Activated naive CD8-positive, alpha-beta T cell treated with anti-CD3 and anti-CD28 coated beads for 36 hours (primary cell): ENCODE data around the gene VWA1. TPM values are rescaled to one million over a fixed set of nuclear protein-coding genes. Genes with fewer than 3 reads are reported as not detected.
A peak's percentile ranks its signal among the peaks of the same experiment; 100 is the strongest.
"Not testable (repeated sequence)": the region's sequence is repeated elsewhere in the genome, so short reads cannot be mapped to it uniquely, and the experiment has no call there.

Source experiments
- DNase-seq: peaks from one replicate; pipeline ENCODE4 v3.0.0; 2021
- H3K27ac Mint-ChIP-seq: one replicate; pipeline ENCODE4 v1.8.0; 2022; ENCODE audit warnings: mild to moderate bottlenecking, moderate library complexity, mixed read lengths
- H3K27me3 Mint-ChIP-seq: one replicate; pipeline ENCODE4 v1.8.0; 2022; ENCODE audit warnings: mild to moderate bottlenecking, mixed read lengths
- H3K36me3 Mint-ChIP-seq: one replicate; pipeline ENCODE4 v1.8.0; 2021; ENCODE audit warnings: mild to moderate bottlenecking, mixed read lengths
- H3K4me1 Mint-ChIP-seq: one replicate; pipeline ENCODE4 v1.8.0; 2021; ENCODE audit warnings: mixed read lengths
- H3K4me3 Mint-ChIP-seq: one replicate; pipeline ENCODE4 v1.8.0; 2022; ENCODE audit warnings: mild to moderate bottlenecking, moderate library complexity, mixed read lengths
- H3K9me3 Mint-ChIP-seq: one replicate; pipeline ENCODE4 v1.8.0; 2022; ENCODE audit warnings: mixed read lengths
- total RNA-seq, 2 experiments: library from RNA; stranded (reverse); gene quantifications; one replicate each; pipeline ENCODE4 v1.2.3, GENCODE V29; 2021

VWA1 gene
- total RNA-seq, 2 experiments from 2014 or later = 0.25 to 0.44 TPM

DNA sequence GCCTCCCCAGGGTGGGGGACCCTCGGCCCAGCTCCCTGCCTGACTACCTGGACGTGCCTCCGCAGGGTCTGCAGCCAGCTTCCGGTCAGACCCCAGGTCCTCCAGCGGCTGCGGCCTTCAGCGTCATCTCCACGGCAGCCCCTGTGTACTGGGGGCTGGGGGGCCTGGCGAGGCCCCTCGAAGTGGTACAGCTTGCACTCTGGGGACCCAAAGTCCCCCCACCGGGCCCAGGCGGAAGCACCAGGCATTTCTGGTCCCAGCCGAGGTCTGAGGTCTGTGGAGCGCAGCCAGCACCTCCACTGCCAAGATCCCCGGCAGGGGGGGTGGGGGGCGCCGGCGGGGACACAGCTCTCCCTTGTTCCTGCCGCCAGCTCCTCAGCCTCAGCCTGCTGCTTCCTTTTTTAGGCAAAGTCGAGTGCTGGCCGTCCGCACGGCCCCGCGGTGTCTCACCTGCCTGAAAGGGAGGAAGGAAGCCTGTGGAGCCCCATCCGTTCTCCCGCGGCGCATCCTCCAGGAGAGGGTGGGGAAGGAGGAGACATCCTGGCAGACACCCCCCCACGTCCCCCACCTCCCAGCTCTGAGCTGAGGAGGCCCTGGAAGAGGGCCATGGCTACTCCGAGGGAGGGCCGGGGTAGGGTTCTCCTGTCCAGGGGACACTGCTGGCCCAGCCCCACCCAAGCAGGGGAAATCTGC, 1.2 kb upstream of the VWA1 start:
- no peak overlapping the region for H3K4me3 Mint-ChIP-seq
- peak; percentile 43 for DNase-seq
- no peak overlapping the region for H3K27ac Mint-ChIP-seq

DNA sequence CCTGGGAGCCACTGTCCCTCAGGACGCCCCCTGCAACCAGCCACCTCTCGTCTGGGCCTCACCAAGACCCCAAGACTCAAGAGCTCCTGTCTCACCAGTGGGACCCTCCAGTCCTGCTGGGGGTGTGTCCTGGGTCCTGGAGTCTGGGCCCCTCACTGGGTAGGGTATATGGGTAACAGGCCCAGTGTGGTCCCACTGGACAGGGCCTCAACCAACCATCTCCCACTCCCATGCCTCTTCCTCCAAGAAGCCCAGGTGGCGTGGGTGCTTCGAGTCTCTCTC, 725 bp upstream of the VWA1 start:
- Mint-ChIP-seq H3K36me3 (no peaks in the 10 kb centered on the region), H3K27me3 (peaks cover 37% of the 10 kb centered on the region), H3K9me3 (no peaks in the 10 kb centered on the region), H3K4me3 (peak overlapping the region; percentile 42), H3K4me1 (peaks cover 6% of the 10 kb centered on the region), H3K27ac (no peak overlapping the region)
- no peak for DNase-seq

More for the DNA sequence above, 1.2 kb upstream of the VWA1 start:
- Mint-ChIP-seq H3K4me1 (peaks cover 6% of the 10 kb centered on the region), H3K27me3 (peaks cover 40% of the 10 kb centered on the region), H3K36me3 (no peaks in the 10 kb centered on the region), H3K9me3 (no peaks in the 10 kb centered on the region)

DNA sequence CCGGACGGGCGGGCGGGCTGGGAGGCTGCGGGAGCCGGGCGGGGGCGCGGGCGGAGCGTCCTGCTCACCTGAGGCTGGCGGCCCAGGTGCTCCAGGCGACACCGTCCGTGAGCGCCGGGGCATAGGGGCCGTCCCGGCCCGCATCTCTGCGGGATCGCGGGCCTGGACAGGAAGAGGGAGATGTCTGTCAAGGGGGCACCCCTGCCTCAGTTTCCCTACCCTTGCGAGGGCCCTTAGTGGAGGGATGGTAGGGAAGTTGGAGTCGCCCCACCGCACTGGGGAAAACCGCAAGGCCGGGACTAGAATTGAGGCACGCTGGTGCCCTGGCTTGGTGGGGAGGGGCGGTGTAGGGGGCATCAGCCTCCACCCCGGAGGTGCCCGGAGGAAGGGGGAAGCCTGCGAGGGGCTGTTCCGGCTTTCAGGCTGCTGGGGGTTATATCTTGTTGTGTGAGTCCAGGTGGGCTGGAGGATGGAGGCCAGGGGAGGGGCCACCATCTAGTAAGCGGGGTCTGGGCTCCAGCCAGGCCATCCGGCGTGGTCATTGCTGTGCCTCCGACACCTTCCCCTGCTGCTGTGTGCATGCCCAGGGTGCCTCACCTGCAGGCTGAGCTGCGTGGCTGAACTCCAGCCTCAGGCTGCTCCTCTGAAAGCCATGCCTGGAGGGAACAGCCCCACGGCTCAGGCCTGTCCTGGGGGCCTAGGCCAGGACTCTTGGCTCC, 580 bp downstream of the VWA1 start:
- Mint-ChIP-seq H3K4me1 (peaks cover 6% of the 10 kb centered on the region), H3K9me3 (no peaks in the 10 kb centered on the region), H3K27ac (no peak overlapping the region), H3K36me3 (no peaks in the 10 kb centered on the region), H3K27me3 (peaks cover 37% of the 10 kb centered on the region), H3K4me3 (peak overlapping the region; percentile 25)
- DNase-seq = no peak

DNA sequence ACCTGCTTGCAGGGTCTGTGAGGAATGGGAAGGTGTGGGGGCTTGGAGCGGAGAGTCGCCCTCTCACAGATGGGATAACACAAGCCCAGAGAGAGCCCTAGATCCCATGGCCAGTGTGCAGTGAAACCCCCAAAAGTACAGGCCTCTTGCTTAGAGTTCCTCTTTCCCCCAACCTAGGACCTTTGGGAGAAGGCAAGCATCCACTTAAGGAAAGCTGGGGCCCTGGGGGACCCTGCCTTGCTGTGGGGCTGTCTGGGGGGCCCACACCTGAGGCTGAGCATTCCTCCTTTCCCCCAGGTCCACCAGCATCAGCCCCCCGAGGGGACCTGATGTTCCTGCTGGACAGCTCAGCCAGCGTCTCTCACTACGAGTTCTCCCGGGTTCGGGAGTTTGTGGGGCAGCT, 1.1 kb downstream of the VWA1 start:
- Mint-ChIP-seq H3K4me1 (peaks cover 6% of the 10 kb centered on the region), H3K9me3 (no peaks in the 10 kb centered on the region), H3K36me3 (no peaks in the 10 kb centered on the region), H3K4me3 (no peak overlapping the region), H3K27me3 (peaks cover 34% of the 10 kb centered on the region), H3K27ac (no peak overlapping the region)
- no peak for DNase-seq

DNA sequence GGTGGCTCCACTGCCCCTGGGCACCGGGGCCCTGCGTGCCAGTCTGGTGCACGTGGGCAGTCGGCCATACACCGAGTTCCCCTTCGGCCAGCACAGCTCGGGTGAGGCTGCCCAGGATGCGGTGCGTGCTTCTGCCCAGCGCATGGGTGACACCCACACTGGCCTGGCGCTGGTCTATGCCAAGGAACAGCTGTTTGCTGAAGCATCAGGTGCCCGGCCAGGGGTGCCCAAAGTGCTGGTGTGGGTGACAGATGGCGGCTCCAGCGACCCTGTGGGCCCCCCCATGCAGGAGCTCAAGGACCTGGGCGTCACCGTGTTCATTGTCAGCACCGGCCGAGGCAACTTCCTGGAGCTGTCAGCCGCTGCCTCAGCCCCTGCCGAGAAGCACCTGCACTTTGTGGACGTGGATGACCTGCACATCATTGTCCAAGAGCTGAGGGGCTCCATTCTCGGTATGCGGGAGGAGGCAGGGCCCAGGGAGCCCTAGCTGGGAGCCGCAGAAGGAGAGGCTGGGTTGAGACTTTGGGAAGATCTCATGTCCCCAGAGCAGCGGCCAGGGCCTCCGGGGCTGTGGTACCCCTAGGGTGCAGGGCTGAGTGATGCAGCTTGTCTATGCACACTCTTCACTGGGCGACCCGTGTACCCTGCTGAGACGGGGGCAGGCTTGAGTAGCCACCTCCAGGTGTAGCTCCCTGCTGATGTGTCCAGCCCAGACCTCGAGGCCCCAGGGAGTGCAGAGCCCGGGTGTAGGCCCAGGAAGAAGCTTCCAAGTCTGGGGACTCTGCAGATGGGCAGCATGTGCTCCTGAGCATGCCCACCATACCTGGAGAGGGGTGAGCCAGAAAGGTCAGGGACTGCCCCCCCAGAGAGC, 1.8 kb downstream of the VWA1 start:
- Mint-ChIP-seq H3K27me3 (peaks cover 30% of the 10 kb centered on the region), H3K27ac (no peak overlapping the region), H3K4me3 (no peak overlapping the region), H3K36me3 (no peaks in the 10 kb centered on the region), H3K9me3 (no peaks in the 10 kb centered on the region), H3K4me1 (peaks cover 6% of the 10 kb centered on the region)
- no peak for DNase-seq

DNA sequence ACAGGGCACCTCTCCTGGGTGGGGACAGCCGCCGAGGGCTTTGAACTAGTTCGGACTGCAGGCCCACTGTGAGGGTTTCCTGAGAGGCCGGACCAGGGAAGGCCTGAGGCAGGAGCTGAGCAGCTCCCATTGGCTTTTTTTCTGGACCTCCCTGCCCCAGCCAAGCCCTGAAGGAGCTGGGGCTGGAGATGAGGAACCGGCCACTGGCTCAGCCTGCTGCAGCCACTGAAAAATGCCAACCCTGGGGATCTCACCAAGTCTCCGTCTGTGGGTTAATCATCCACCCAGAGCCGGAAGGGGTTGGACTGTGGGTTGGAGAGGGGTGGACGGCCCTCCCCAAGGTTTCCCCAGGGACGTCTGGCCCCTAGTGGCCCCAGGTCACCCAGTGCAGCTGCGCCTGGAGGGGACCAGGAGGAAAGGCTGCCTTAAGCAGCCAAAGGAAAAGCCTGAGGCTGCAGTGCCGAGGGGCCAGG, 2.5 kb downstream of the VWA1 start:
- H3K36me3 Mint-ChIP-seq = no peaks in the 10 kb centered on the region
- no peak for DNase-seq
- H3K27me3 Mint-ChIP-seq = peaks cover 27% of the 10 kb centered on the region
- H3K4me3 Mint-ChIP-seq = no peak overlapping the region
- no peak overlapping the region for H3K27ac Mint-ChIP-seq
- H3K9me3 Mint-ChIP-seq = no peaks in the 10 kb centered on the region
- H3K4me1 Mint-ChIP-seq = peaks cover 6% of the 10 kb centered on the region

DNA sequence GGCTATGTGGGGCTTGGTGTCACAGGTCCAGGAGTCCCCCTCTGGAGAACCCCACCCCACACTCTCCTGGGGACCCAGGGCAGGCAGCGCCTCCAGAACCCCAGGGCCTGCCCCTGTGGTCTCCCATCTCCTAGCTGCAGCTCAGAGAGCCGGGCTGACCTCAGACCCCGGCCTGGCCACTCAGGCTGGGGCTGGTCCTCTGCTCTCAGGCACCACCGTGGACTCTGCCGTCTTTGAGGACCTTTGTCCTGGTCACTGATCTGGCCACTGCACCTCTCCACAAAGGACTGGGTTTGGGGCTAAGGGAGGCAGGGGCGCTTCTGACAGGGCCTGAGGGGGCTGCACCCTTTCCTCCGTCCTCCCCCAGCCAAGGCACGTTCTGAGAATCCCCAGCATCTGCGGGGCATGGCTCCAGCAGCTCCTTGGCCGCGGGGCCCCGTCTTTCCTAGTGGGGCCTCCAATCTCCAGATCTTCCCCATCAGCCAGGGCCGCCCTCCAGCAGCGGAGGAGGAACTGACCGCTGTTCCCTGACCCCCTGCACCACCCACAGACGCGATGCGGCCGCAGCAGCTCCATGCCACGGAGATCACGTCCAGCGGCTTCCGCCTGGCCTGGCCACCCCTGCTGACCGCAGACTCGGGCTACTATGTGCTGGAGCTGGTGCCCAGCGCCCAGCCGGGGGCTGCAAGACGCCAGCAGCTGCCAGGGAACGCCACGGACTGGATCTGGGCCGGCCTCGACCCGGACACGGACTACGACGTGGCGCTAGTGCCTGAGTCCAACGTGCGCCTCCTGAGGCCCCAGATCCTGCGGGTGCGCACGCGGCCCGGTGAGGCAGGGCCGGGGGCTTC, 3.3 kb downstream of the VWA1 start:
- H3K9me3 Mint-ChIP-seq = no peaks in the 10 kb centered on the region
- peaks cover 3% of the 10 kb centered on the region for H3K4me1 Mint-ChIP-seq
- DNase-seq = no peak
- no peak overlapping the region for H3K27ac Mint-ChIP-seq
- H3K36me3 Mint-ChIP-seq = no peaks in the 10 kb centered on the region
- no peak overlapping the region for H3K4me3 Mint-ChIP-seq
- H3K27me3 Mint-ChIP-seq = peaks cover 27% of the 10 kb centered on the region

DNA sequence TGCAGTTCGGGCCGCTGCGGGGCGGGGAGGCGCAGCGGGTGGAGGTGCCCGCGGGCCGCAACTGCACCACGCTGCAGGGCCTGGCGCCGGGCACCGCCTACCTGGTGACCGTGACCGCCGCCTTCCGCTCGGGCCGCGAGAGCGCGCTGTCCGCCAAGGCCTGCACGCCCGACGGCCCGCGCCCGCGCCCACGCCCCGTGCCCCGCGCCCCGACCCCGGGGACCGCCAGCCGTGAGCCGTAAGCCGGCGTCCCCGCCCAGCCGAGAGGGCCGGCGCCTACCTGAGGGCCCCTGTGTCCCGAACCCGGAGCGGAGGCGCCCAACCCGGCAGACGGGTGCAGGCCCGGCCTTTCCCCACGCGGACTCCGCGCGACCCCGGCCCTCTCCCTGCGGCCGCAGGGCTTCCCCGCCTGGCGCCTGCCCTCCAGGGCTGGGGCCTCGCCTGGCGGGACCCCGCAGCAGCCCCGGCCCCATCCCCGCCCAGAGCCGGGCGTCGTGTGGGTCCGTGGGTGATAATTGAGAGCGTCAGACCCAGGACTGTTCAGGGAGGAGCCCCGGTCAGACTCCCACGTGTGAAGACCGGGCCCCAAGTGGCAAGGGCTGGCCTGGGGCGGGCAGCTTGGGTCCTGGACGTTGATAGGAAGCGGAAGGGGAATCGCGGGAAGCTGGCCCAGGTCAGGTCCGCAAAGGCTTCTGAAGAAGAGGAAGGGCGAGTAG, 4.2 kb downstream of the VWA1 start:
- Mint-ChIP-seq H3K4me3 (no peak overlapping the region), H3K9me3 (no peaks in the 10 kb centered on the region)
- DNase-seq = no peak

DNA sequence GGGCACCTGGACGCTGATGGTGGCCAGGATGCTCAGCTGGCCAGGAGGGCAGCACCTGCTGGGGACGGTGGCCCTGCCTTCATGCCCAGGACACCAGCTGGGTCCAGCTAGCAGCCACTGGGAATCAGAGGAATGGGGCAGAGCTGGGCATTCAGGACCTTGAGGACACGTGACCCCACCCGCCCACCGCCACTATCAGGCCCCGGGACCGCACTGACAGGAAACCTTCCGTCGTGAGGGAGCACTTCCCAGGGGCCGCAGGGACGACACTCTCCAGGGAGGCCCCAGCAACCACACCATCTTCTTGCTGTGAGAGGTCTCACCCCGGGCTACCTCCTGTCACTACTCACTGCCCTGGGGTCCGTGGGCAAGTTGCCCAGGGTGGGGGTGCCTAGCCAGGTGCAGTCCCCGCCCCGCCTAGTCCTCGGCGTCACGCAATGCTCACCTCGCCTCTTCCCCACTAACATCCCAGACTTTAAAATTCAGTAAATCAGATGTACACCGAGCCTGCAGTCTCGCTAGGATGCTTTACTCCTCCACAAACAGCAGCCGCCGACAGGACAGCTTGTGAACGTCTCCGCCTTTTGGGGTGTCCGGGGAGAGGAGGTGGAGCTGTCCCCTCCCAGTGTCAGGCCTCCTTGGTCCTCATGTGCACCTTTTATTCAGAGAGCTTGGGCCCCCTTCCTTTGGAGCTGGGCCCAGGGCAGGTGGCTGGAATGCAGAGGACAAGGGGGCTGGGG, 4.9 kb downstream of the VWA1 start:
- no peak for DNase-seq
- no peak overlapping the region for H3K4me3 Mint-ChIP-seq
- H3K4me1 Mint-ChIP-seq = no peaks in the 10 kb centered on the region
- no peaks in the 10 kb centered on the region for H3K36me3 Mint-ChIP-seq
- no peaks in the 10 kb centered on the region for H3K9me3 Mint-ChIP-seq
- H3K27me3 Mint-ChIP-seq = peaks cover 21% of the 10 kb centered on the region
- H3K27ac Mint-ChIP-seq = no peak overlapping the region

More for the DNA sequence above, 4.2 kb downstream of the VWA1 start:
- no peaks in the 10 kb centered on the region for H3K36me3 Mint-ChIP-seq
- peaks cover 27% of the 10 kb centered on the region for H3K27me3 Mint-ChIP-seq
- peaks cover 3% of the 10 kb centered on the region for H3K4me1 Mint-ChIP-seq
- no peak overlapping the region for H3K27ac Mint-ChIP-seq

DNA sequence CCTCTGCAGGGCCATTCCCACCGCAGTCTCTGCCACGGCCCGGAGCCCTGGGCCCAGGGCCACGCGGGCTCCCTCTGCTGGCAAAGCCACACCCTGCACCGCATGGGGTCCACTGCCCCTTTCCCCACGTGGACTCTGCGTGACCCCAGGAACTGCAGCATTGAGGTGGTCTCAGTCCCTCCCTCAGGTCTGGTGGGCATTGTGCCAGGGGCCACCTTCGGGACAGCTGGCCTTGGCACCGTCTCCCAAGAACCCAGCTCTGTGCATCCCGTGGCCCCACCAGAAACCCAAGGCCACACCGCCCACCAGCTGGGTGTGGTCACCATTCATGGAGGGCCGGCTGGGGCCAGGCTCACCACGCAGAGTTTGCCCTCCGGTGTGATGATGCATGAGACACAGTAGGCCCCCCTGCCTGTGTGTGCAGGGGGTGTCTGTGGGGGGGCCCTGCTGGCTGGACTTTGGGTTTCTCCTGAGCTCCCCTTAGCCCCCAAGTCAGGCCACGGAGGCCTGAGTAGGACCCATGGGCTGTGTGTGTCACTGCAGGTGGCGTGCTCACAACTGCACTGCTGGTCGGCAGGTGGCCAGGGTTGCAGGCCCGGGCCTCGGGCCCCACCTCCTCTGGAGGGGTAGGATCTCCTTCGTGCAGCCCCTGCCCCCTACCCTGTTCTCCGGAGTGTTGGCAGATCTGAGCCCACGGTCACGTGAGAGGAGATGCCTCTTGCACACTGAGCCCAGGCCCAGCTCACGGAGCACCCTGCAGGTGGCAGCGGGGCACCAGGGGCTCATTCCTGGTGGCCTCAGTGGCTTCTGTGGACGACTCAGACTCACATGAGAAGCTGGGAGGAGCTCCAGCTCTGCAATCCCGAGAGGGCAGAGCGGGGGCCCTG, 5.8 kb downstream of the VWA1 start:
- H3K36me3 Mint-ChIP-seq = no peaks in the 10 kb centered on the region
- no peaks in the 10 kb centered on the region for H3K9me3 Mint-ChIP-seq
- no peak overlapping the region for H3K27ac Mint-ChIP-seq
- H3K4me3 Mint-ChIP-seq = no peak overlapping the region
- H3K4me1 Mint-ChIP-seq = no peaks in the 10 kb centered on the region
- DNase-seq = peak; percentile 68
- H3K27me3 Mint-ChIP-seq = peaks cover 17% of the 10 kb centered on the region

DNA sequence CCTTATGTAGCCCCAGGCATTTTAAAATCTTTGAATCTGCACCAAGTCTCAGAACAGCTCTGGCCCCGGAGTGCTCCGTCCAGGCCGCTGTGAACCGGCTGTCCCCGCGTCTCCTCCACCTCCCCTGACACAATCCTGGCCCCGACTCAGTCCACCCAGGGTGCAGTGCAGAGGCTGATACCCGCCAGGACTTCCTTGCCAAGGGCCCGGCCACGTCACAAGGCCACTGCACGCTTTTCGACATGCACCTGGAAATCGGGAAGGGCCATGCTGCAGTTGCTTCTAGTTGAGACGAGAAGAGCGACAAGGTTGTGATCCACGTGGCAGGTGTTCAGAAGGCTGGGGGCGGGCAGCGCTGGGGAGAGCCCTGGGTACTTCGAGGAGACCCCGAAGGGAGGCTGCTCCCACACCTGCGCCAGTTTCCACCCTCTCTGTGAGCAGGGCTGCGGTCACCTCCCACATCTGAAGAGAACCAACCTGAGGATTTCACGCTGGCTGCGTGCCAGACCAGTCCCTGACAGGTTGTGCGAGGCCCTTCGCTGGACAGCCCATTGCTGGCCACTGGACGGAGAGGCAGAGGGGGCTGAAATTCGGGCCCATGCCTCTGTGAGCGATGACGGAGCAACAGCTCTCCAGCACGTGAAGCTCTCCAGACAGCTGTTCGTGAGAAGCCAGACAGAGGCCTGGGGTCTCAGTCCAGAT, 6.7 kb downstream of the VWA1 start:
- Mint-ChIP-seq H3K9me3 (no peaks in the 10 kb centered on the region), H3K27me3 (peaks cover 12% of the 10 kb centered on the region), H3K27ac (no peak overlapping the region), H3K4me1 (no peaks in the 10 kb centered on the region), H3K4me3 (no peak overlapping the region), H3K36me3 (no peaks in the 10 kb centered on the region)
- no peak for DNase-seq

DNA sequence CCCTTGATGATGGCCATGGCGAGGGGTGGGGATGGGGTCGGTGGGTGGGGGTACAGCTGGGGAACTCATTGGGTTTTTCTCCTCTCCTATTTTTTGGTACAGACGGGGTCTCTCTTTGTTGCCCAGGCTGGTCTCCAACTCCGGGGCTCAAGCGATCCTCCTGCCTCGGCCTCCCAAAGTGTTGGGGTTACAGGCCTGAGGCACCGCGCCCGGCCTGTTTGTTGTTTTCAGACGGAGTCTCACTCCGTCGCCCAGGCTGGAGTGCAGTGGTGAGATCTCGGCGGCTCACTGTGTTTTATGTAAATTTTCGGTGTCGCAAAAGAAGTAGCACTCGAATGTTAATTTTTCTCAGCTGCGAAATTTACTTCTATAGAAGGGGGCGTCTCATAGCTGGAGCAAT, 11.1 kb downstream of the VWA1 start:
- not testable (repeated sequence) for H3K27me3 Mint-ChIP-seq, H3K36me3 Mint-ChIP-seq, H3K27ac Mint-ChIP-seq, H3K9me3 Mint-ChIP-seq, DNase-seq, H3K4me3 Mint-ChIP-seq, H3K4me1 Mint-ChIP-seq
